Measurements from ENCODE around the gene MLLT3. TPM values are rescaled to one million over a fixed set of nuclear protein-coding genes. Genes with fewer than 3 reads are reported as not detected.

Gene MLLT3
- total RNA-seq, 4 donors from 2014 or later: 10.8 to 17.5 (median 12.4) TPM

DNA sequence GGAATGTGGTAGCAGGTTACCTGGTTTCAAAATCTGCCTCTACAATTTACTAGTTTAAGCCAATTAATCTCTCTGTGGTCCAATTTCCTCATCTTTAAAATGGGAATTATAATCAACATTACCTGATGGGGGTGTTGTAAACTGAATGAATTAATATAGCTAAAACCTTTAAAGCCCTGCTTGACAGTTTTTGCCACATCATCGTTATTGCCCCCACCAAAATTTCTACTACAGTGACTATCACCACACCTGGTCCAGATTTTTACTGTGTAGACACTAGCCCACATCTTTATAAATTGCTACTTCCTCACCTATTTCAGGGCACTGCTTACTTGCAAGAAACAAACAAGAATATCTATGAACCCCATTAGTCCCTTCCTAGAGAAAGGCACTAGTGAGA is 65.0 kb downstream of the MLLT3 start:
- WGBS: 92% methylated on average over 1 of the region's 1 CpG
- DNase-seq (ENCODE audit: low spot score in 2 of 2): no peak
- Histone ChIP-seq H3K4me3 (no peak overlapping the region), H3K36me3 (no peaks in the 10 kb centered on the region), H3K27ac (no peak overlapping the region), H3K4me1 (peaks cover 11% of the 10 kb centered on the region), H3K9me3 (no peaks in the 10 kb centered on the region), H3K27me3 (no peaks in the 10 kb centered on the region)
- TF ChIP-seq POLR2AphosphoS5 (IDR thresholded peaks at IDR 0.05) (no peak), POLR2A (IDR thresholded peaks at IDR 0.05) (no peak), EP300 (IDR thresholded peaks at IDR 0.05) (no peak)
- TF ChIP-seq, protein P1, sequence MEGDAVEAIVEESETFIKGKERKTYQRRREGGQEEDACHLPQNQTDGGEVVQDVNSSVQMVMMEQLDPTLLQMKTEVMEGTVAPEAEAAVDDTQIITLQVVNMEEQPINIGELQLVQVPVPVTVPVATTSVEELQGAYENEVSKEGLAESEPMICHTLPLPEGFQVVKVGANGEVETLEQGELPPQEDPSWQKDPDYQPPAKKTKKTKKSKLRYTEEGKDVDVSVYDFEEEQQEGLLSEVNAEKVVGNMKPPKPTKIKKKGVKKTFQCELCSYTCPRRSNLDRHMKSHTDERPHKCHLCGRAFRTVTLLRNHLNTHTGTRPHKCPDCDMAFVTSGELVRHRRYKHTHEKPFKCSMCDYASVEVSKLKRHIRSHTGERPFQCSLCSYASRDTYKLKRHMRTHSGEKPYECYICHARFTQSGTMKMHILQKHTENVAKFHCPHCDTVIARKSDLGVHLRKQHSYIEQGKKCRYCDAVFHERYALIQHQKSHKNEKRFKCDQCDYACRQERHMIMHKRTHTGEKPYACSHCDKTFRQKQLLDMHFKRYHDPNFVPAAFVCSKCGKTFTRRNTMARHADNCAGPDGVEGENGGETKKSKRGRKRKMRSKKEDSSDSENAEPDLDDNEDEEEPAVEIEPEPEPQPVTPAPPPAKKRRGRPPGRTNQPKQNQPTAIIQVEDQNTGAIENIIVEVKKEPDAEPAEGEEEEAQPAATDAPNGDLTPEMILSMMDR (IDR thresholded peaks at IDR 0.05): no peak

GRCh38 chr9:20553558-20554149 is 68.6 kb downstream of the MLLT3 start:
- Histone ChIP-seq H3K4me1 (peaks cover 5% of the 10 kb centered on the region), H3K27me3 (no peaks in the 10 kb centered on the region), H3K9me3 (no peaks in the 10 kb centered on the region), H3K27ac (no peak overlapping the region), H3K36me3 (no peaks in the 10 kb centered on the region), H3K4me3 (no peak overlapping the region)
- no peak for DNase-seq (ENCODE audit: low spot score in 2 of 2)
- TF ChIP-seq POLR2AphosphoS5 (IDR thresholded peaks at IDR 0.05) (no peak), POLR2A (IDR thresholded peaks at IDR 0.05) (no peak), EP300 (IDR thresholded peaks at IDR 0.05) (no peak)
- TF ChIP-seq, protein P1 (IDR thresholded peaks at IDR 0.05): no peak
- WGBS: 63% methylated on average over 1 of the region's 1 CpG

GRCh38 chr9:20552874-20553557 is 69.3 kb downstream of the MLLT3 start:
- H3K4me1 ChIP-seq: peaks cover 5% of the 10 kb centered on the region
- H3K27me3 ChIP-seq: no peaks in the 10 kb centered on the region
- H3K27ac ChIP-seq: no peak overlapping the region
- DNase-seq (ENCODE audit: low spot score in 2 of 2): no peak
- no peaks in the 10 kb centered on the region for H3K36me3 ChIP-seq
- no peak overlapping the region for H3K4me3 ChIP-seq
- no peaks in the 10 kb centered on the region for H3K9me3 ChIP-seq
- WGBS: 76% methylated on average over 3 of the region's 3 CpGs
- TF ChIP-seq, protein P1 (IDR thresholded peaks at IDR 0.05): peak in 1 of 2 donors; percentile 8
- TF ChIP-seq EP300 (IDR thresholded peaks at IDR 0.05): no peak

DNA sequence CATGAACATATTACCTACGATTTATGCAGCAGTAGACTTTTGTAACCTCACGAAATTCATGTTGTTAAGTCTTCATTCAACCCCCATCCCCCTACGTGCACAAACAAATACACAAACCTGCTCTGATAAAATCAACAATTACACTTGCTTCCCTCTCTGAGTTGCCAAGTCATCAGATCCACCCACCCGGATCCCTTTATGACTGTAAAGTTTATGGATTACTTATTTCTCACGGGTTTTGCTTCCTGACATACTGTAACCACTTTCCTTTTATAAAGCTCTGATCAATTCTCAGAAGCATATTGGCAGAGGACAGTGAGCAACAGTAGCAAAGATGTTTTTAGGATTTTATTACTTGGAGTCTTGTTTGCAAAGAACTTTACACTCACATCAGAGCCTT is 70.5 kb downstream of the MLLT3 start:
- Histone ChIP-seq H3K27ac (no peak overlapping the region), H3K4me3 (no peak overlapping the region), H3K27me3 (no peaks in the 10 kb centered on the region), H3K4me1 (peaks cover 5% of the 10 kb centered on the region), H3K9me3 (no peaks in the 10 kb centered on the region), H3K36me3 (no peaks in the 10 kb centered on the region)
- TF ChIP-seq, protein P1 (IDR thresholded peaks at IDR 0.05): no peak
- no peak for TF ChIP-seq POLR2AphosphoS5 (IDR thresholded peaks at IDR 0.05)
- TF ChIP-seq EP300 (IDR thresholded peaks at IDR 0.05): no peak
- TF ChIP-seq POLR2A (IDR thresholded peaks at IDR 0.05): no peak
- DNase-seq (ENCODE audit: low spot score in 2 of 2): no peak
- WGBS: 45% methylated on average over 5 of the region's 5 CpGs

- DNase-seq (ENCODE audit: low spot score in 2 of 2): no peak
- Histone ChIP-seq H3K27ac (no peak overlapping the region), H3K9me3 (no peaks in the 10 kb centered on the region), H3K27me3 (no peaks in the 10 kb centered on the region), H3K4me3 (no peak overlapping the region), H3K36me3 (no peaks in the 10 kb centered on the region), H3K4me1 (peaks cover 5% of the 10 kb centered on the region)
- TF ChIP-seq POLR2A (IDR thresholded peaks at IDR 0.05) (no peak), POLR2AphosphoS5 (IDR thresholded peaks at IDR 0.05) (no peak), EP300 (IDR thresholded peaks at IDR 0.05) (no peak)
- TF ChIP-seq, protein P1 (IDR thresholded peaks at IDR 0.05): no peak
Measured at GRCh38 chr9:20551236-20551635, 71.1 kb downstream of the MLLT3 start.

All from suprapubic skin (tissue), 4 donors.